ENCODE data around the gene S100A8.

DNA sequence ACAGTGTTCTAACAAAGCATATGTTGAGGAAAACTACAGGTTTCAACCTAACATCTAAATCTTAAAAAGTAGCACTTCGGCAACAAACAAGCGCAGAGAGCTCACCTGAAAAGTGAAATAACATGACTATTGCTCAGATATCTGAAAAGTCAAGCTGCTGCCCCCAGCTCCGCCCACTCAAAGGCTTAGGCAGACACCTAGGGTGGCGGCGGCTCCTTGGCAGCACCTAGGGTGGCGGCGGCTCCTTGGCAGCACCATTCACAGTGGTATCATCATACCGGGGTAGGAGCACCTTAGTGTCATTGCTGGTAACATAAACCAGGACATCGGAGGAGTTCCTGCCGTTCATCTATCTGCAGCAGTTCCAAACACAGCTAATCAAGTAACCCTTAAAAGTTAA is 11.3 kb downstream of the S100A8 start:
- TF ChIP-seq, protein P1, sequence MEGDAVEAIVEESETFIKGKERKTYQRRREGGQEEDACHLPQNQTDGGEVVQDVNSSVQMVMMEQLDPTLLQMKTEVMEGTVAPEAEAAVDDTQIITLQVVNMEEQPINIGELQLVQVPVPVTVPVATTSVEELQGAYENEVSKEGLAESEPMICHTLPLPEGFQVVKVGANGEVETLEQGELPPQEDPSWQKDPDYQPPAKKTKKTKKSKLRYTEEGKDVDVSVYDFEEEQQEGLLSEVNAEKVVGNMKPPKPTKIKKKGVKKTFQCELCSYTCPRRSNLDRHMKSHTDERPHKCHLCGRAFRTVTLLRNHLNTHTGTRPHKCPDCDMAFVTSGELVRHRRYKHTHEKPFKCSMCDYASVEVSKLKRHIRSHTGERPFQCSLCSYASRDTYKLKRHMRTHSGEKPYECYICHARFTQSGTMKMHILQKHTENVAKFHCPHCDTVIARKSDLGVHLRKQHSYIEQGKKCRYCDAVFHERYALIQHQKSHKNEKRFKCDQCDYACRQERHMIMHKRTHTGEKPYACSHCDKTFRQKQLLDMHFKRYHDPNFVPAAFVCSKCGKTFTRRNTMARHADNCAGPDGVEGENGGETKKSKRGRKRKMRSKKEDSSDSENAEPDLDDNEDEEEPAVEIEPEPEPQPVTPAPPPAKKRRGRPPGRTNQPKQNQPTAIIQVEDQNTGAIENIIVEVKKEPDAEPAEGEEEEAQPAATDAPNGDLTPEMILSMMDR (IDR thresholded peaks at IDR 0.05): no peak
- TF ChIP-seq POLR2AphosphoS5 (IDR thresholded peaks at IDR 0.05): no peak
- no peak for TF ChIP-seq POLR2A (IDR thresholded peaks at IDR 0.05)

Measured in suprapubic skin (tissue), 4 donors.